ENCODE results near the gene PPFIBP2. TPM values are rescaled to one million over a fixed set of nuclear protein-coding genes. Genes with fewer than 3 reads are reported as not detected.

The PPFIBP2 gene
- total RNA-seq, 4 donors from 2014 or later: 64.3 to 91.9 (median 71.6) TPM

GRCh38 chr11:7637447-7638157, 123.8 kb downstream of the PPFIBP2 start:
- no peak for TF ChIP-seq POLR2A (IDR thresholded peaks at IDR 0.05)
- TF ChIP-seq, protein P1, sequence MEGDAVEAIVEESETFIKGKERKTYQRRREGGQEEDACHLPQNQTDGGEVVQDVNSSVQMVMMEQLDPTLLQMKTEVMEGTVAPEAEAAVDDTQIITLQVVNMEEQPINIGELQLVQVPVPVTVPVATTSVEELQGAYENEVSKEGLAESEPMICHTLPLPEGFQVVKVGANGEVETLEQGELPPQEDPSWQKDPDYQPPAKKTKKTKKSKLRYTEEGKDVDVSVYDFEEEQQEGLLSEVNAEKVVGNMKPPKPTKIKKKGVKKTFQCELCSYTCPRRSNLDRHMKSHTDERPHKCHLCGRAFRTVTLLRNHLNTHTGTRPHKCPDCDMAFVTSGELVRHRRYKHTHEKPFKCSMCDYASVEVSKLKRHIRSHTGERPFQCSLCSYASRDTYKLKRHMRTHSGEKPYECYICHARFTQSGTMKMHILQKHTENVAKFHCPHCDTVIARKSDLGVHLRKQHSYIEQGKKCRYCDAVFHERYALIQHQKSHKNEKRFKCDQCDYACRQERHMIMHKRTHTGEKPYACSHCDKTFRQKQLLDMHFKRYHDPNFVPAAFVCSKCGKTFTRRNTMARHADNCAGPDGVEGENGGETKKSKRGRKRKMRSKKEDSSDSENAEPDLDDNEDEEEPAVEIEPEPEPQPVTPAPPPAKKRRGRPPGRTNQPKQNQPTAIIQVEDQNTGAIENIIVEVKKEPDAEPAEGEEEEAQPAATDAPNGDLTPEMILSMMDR (IDR thresholded peaks at IDR 0.05): no peak
- DNase-seq: no peak
- peaks cover 24 to 37% of the 10 kb centered on the region in 2 donors for H3K4me1 ChIP-seq
- H3K27me3 ChIP-seq: no peaks in the 10 kb centered on the region
- intact Hi-C loops (cut with DNase I): no loop called here
- peaks cover 30 to 36% of the 10 kb centered on the region in 2 donors for H3K36me3 ChIP-seq
- H3K9me3 ChIP-seq: no peaks in the 10 kb centered on the region
- H3K27ac ChIP-seq: peak overlapping the region; percentile 59 to 76 (median 63)
- no peak overlapping the region for H3K4me3 ChIP-seq (replicated peaks in 1 of 3)
- WGBS, 2 donors: 71 to 79% methylated on average over 7 of the region's 7 CpGs

- no peak for TF ChIP-seq POLR2A (IDR thresholded peaks at IDR 0.05)
- TF ChIP-seq, protein P1 (IDR thresholded peaks at IDR 0.05): no peak
- intact Hi-C loops (cut with DNase I): no loop called here
- Histone ChIP-seq H3K4me1 (peaks cover 32 to 44% of the 10 kb centered on the region in 2 donors), H3K4me3 (replicated peaks in 1 of 3) (no peak overlapping the region), H3K36me3 (peaks cover 22 to 27% of the 10 kb centered on the region in 2 donors), H3K27ac (peak overlapping the region; percentile 59 to 76 (median 63)), H3K9me3 (no peaks in the 10 kb centered on the region), H3K27me3 (no peaks in the 10 kb centered on the region)
- peak in 1 of 2 donors; percentile 56 for DNase-seq
- 69 to 76% methylated on average over 5 of the region's 5 CpGs for WGBS, 2 donors
These were observed 125.2 kb downstream of the PPFIBP2 start for GRCh38 chr11:7638710-7639642.

DNA sequence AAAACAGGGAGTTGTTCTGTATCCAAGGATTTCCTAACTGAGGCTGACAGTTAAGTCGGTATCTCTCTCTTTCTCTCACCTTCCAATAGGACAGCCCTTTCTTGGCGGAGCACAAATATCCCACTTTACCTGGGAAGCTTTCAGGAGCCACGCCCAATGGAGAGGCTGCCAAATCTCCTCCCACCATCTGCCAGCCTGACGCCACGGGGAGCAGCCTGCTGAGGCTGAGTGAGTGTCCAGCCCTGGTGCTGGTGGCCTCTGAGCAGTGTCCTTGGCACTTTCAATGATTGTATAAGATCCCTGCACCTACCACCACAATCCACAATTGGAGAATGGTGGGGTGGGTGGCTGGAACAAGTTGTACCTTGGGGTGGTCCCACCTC, 125.8 kb downstream of the PPFIBP2 start:
- H3K36me3 ChIP-seq: peaks cover 17 to 24% of the 10 kb centered on the region in 2 donors
- H3K9me3 ChIP-seq: no peaks in the 10 kb centered on the region
- peaks cover 32 to 44% of the 10 kb centered on the region in 2 donors for H3K4me1 ChIP-seq
- WGBS, 2 donors: 43 to 59% methylated on average over 5 of the region's 5 CpGs
- H3K4me3 ChIP-seq (replicated peaks in 1 of 3): no peak overlapping the region
- peak; percentile 86 to 91 for DNase-seq
- TF ChIP-seq, protein P1 (IDR thresholded peaks at IDR 0.05): no peak
- TF ChIP-seq POLR2A (IDR thresholded peaks at IDR 0.05): peak in 1 of 2 donors; percentile 71
- peak overlapping the region; percentile 59 to 76 (median 63) for H3K27ac ChIP-seq
- intact Hi-C loops (cut with DNase I): no loop called here
- H3K27me3 ChIP-seq: no peaks in the 10 kb centered on the region

GRCh38 chr11:7640816-7641215, 127.0 kb downstream of the PPFIBP2 start:
- H3K9me3 ChIP-seq: no peaks in the 10 kb centered on the region
- WGBS, 2 donors: 86 to 91% methylated on average over 6 of the region's 6 CpGs
- DNase-seq: no peak
- H3K4me1 ChIP-seq: peaks cover 29 to 40% of the 10 kb centered on the region in 2 donors
- TF ChIP-seq, protein P1 (IDR thresholded peaks at IDR 0.05): no peak
- TF ChIP-seq POLR2A (IDR thresholded peaks at IDR 0.05): no peak
- intact Hi-C loops (cut with DNase I): no loop called here
- no peaks in the 10 kb centered on the region for H3K27me3 ChIP-seq
- no peak overlapping the region for H3K4me3 ChIP-seq (replicated peaks in 1 of 3)
- H3K36me3 ChIP-seq: peaks cover 14 to 17% of the 10 kb centered on the region in 2 donors
- H3K27ac ChIP-seq: peak overlapping the region in 2 of 3 donors; percentile 59 to 63

Data from thyroid gland (tissue), 4 donors.